Hepatocyte (in vitro differentiated cells): ENCODE measurements around the gene NPAS3.

Experiments used
- EZH2phosphoT487 ChIP-seq: fragments of 200-600 bp; sonication (generic); IDR thresholded peaks from one replicate; pipeline ENCODE4 v1.6.1; 2018; ENCODE audit warnings: antibody characterized with exemption, mild to moderate bottlenecking, low read depth, moderate library complexity; ENCODE audit not compliant: unreplicated experiment, severe bottlenecking
- TF ChIP-seq, protein P1 (sequence below): fragments of 200-600 bp; sonication (generic); IDR thresholded peaks from 2 replicates; pipeline ENCODE4 v1.5.1; 2016; ENCODE audit warnings: antibody characterized with exemption, mild to moderate bottlenecking; ENCODE audit not compliant: poor library complexity

DNA sequence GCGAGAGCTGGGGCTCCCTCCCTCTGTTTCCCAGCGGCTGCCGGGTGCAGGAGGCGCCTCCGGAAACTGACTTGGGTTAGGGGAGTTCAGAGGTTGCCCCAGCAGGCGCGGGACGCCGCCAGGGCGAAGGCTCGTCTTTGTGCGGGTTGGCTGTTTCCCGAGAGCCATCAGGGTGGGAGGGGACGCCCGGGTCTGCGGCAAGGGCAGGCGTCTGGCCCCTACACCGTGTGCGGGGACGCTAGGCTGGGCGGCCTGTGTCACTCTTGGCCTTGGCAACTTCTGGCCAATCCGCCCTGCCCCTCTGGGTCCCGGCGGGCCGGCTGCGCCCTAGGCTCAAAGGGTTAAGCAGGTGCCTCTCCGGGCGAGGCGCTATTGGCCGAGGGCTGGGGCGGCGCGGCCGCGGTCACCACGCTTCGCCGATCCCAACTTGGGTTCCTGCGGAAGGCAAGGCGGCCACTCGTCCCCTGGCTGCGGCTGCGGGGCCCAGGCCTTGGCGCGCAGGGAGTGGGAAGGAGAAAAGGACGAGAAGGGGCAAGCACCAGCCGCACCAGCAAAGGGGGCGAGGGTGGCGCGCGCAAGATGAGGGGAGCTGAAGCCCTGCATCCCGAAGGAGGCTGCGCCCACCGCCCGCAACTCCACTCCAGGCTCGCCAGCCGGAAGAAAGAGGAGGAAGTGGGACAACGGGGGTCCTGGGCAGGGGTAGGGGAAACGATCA, 5.6 kb upstream of the NPAS3 start:
- TF ChIP-seq, protein P1, sequence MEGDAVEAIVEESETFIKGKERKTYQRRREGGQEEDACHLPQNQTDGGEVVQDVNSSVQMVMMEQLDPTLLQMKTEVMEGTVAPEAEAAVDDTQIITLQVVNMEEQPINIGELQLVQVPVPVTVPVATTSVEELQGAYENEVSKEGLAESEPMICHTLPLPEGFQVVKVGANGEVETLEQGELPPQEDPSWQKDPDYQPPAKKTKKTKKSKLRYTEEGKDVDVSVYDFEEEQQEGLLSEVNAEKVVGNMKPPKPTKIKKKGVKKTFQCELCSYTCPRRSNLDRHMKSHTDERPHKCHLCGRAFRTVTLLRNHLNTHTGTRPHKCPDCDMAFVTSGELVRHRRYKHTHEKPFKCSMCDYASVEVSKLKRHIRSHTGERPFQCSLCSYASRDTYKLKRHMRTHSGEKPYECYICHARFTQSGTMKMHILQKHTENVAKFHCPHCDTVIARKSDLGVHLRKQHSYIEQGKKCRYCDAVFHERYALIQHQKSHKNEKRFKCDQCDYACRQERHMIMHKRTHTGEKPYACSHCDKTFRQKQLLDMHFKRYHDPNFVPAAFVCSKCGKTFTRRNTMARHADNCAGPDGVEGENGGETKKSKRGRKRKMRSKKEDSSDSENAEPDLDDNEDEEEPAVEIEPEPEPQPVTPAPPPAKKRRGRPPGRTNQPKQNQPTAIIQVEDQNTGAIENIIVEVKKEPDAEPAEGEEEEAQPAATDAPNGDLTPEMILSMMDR: no peak
- TF ChIP-seq EZH2phosphoT487: peak; percentile 21
